ENCODE measurements around the gene ZMAT5.

Gene ZMAT5

DNA sequence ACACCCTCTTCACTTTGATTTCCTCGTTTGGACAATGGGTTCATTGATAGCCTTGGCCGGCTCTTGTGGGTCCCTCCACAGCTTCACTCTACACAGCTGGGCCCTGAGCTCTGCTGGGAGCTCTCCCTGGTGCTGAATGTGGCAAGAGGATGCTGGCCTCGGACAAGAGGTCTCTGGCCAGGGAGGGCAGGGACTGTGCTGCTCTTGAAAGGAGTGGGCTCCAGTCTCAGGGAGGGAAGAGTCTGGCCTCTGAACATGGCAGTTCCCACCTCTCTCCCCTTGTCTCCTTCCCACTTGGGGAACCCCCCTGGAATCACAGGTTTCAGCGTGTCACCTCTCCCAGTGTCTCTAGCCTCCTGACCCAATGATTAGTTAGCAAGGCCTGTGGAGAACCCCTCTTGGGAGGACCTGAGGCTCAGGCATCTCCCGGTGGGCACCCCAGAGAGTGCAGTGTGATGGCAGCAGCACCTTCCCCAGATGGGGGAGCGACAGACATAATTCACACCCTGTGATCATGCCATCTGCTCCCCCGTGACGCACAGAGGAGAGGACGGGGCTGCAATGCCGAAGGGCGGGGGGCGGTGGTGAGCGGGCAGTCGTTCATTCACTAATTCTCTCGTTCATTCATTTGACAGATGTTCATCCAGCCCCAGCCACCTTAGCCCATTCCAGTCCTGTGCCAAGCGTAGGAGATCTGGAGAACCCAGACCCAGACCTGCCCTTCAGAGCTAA is 49.8 kb downstream of the ZMAT5 start:
- TF ChIP-seq, protein P1, sequence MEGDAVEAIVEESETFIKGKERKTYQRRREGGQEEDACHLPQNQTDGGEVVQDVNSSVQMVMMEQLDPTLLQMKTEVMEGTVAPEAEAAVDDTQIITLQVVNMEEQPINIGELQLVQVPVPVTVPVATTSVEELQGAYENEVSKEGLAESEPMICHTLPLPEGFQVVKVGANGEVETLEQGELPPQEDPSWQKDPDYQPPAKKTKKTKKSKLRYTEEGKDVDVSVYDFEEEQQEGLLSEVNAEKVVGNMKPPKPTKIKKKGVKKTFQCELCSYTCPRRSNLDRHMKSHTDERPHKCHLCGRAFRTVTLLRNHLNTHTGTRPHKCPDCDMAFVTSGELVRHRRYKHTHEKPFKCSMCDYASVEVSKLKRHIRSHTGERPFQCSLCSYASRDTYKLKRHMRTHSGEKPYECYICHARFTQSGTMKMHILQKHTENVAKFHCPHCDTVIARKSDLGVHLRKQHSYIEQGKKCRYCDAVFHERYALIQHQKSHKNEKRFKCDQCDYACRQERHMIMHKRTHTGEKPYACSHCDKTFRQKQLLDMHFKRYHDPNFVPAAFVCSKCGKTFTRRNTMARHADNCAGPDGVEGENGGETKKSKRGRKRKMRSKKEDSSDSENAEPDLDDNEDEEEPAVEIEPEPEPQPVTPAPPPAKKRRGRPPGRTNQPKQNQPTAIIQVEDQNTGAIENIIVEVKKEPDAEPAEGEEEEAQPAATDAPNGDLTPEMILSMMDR (IDR thresholded peaks at IDR 0.05), result no peak
- H3K27me3 ChIP-seq (ENCODE audit: control insufficient read depth, insufficient read depth, low read length), result no peaks in the 10 kb centered on the region

DNA sequence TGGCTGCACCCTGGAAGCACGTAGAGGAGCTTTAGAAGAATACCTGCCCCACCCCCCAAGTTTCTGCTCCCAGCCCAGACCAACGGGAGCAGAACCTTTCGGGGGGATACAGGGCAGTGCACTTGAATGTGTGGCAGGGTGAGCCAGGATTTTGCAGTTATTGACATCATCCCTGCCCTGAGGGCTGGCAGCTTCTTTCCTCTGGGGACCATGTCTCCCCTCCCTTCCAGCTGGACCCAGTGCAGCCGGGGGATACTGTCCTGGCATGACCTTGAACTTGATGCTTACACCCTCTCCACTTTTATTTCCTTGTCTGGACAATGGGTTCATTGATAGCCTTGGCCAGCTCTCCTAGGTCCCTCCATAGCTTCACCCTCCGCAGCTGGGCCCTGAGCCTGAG is 51.1 kb downstream of the ZMAT5 start:
- H3K4me3 ChIP-seq (ENCODE audit: low read depth, low read length), result no peak overlapping the region
- no peaks in the 10 kb centered on the region for H3K79me2 ChIP-seq
- no peak overlapping the region for H3K27ac ChIP-seq
- no peak overlapping the region for H3K4me2 ChIP-seq (ENCODE audit: low read length)
- H3K9ac ChIP-seq, result no peak overlapping the region
- H3K4me1 ChIP-seq, result peaks cover 4% of the 10 kb centered on the region
- TF ChIP-seq, protein P1 (IDR thresholded peaks at IDR 0.05), result no peak
- no peaks in the 10 kb centered on the region for H3K36me3 ChIP-seq (ENCODE audit: control insufficient read depth, insufficient read depth, low read length)
- no peaks in the 10 kb centered on the region for H3K9me3 ChIP-seq (ENCODE audit: control insufficient read depth, low read length)
- H2AFZ ChIP-seq, result no peak overlapping the region
- H3K27me3 ChIP-seq (ENCODE audit: control insufficient read depth, insufficient read depth, low read length), result no peaks in the 10 kb centered on the region

More for the DNA sequence above, 49.8 kb downstream of the ZMAT5 start:
- no peak overlapping the region for H3K4me2 ChIP-seq (ENCODE audit: low read length)
- H3K9ac ChIP-seq, result no peak overlapping the region
- no peaks in the 10 kb centered on the region for H3K36me3 ChIP-seq (ENCODE audit: control insufficient read depth, insufficient read depth, low read length)
- H2AFZ ChIP-seq, result no peak overlapping the region
- H3K4me3 ChIP-seq (ENCODE audit: low read depth, low read length), result no peak overlapping the region
- H3K27ac ChIP-seq, result no peak overlapping the region
- H3K9me3 ChIP-seq (ENCODE audit: control insufficient read depth, low read length), result no peaks in the 10 kb centered on the region
- H3K4me1 ChIP-seq, result no peaks in the 10 kb centered on the region
- H3K79me2 ChIP-seq, result no peaks in the 10 kb centered on the region

DNA sequence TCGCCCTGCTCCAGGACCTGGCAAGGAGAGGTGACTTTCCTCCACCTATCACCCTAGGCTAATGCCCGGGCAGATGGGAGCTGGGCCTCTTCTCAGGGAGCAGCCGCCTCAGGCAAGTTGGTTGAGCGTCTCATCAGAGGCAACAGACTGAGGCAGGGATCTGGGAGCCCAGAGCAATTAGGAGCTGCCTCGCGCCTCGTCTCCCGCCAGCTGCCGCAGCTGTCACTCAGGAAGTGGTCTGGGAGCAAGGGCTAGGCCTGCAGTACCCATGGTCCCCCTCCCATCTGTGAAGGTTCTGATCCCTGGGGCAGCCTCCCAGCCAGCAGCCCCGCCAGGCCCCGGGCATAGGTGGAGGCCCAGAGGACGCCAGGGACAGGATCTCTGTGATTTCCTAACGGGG is 51.6 kb downstream of the ZMAT5 start:
- TF ChIP-seq, protein P1 (IDR thresholded peaks at IDR 0.05), result no peak
- no peaks in the 10 kb centered on the region for H3K27me3 ChIP-seq (ENCODE audit: control insufficient read depth, insufficient read depth, low read length)
- no peaks in the 10 kb centered on the region for H3K79me2 ChIP-seq
- peaks cover 7% of the 10 kb centered on the region for H3K4me1 ChIP-seq
- H2AFZ ChIP-seq, result no peak overlapping the region
- no peaks in the 10 kb centered on the region for H3K9me3 ChIP-seq (ENCODE audit: control insufficient read depth, low read length)
- H3K4me3 ChIP-seq (ENCODE audit: low read depth, low read length), result no peak overlapping the region
- H3K36me3 ChIP-seq (ENCODE audit: control insufficient read depth, insufficient read depth, low read length), result no peaks in the 10 kb centered on the region
- H3K9ac ChIP-seq, result no peak overlapping the region
- H3K4me2 ChIP-seq (ENCODE audit: low read length), result no peak overlapping the region
- no peak overlapping the region for H3K27ac ChIP-seq

DNA sequence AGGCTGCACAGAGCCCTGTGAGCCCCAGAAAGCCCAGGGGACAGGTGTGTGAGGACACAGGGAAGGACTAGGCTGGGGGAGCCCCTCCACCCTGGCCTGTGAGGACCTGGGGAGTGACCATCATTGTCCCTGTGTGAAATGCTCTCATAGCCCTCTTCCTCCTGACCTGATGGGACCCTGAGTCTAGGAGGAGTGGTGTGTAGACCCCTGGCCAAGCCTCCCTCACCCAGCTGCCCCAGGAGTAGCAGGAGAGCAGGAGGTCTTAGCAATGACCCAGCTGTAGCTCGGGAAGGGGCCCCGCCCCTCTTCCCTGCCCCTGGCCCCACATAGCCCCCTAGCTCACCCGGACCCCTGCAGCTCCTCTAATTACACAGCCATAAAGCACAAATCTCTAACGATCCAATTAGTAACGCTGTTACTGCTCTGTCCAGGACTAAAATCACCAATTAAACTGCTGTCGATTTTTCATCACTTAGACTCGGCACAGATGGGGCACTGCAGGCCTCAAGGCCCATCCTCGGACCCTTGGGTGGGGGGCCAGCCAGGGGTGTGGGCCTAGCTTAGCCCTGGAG is 53.6 kb downstream of the ZMAT5 start:
- H3K9me3 ChIP-seq (ENCODE audit: control insufficient read depth, low read length), result no peaks in the 10 kb centered on the region
- H3K79me2 ChIP-seq, result no peaks in the 10 kb centered on the region
- no peak overlapping the region for H3K4me2 ChIP-seq (ENCODE audit: low read length)
- no peak overlapping the region for H3K9ac ChIP-seq
- no peaks in the 10 kb centered on the region for H3K27me3 ChIP-seq (ENCODE audit: control insufficient read depth, insufficient read depth, low read length)
- H3K36me3 ChIP-seq (ENCODE audit: control insufficient read depth, insufficient read depth, low read length), result no peaks in the 10 kb centered on the region
- H3K27ac ChIP-seq, result no peak overlapping the region
- peaks cover 7% of the 10 kb centered on the region for H3K4me1 ChIP-seq
- TF ChIP-seq, protein P1 (IDR thresholded peaks at IDR 0.05), result no peak
- no peak overlapping the region for H2AFZ ChIP-seq
- no peak overlapping the region for H3K4me3 ChIP-seq (ENCODE audit: low read depth, low read length)

DNA sequence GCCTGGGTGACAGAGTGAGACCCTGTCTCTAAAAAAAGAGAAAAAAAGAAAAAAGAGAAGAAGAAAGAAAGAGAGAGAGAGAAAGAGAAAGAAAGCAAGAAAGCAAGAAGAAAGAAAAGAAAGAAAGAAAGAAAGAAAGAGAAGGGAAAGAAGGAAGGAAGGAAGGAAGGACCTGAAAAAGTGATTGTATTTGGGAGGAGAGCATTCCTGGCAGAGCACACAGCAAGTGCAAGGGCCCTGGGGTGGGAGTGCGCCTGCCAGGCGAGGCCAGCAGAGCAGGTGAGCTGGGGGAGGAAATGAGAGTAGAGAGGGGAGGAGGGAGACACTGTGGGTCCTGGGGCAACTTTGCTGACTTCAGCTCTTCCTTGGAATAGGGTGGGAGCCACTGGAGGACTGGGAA is 54.7 kb downstream of the ZMAT5 start:
- TF ChIP-seq, protein P1 (IDR thresholded peaks at IDR 0.05), result no peak
- Histone ChIP-seq H3K27ac (no peak overlapping the region), H3K4me3 (ENCODE audit: low read depth, low read length) (no peak overlapping the region), H3K4me1 (peaks cover 7% of the 10 kb centered on the region), H3K4me2 (ENCODE audit: low read length) (no peak overlapping the region), H3K9ac (no peak overlapping the region), H3K79me2 (no peaks in the 10 kb centered on the region), H2AFZ (no peak overlapping the region), H3K36me3 (ENCODE audit: control insufficient read depth, insufficient read depth, low read length) (no peaks in the 10 kb centered on the region), H3K27me3 (ENCODE audit: control insufficient read depth, insufficient read depth, low read length) (no peaks in the 10 kb centered on the region), H3K9me3 (ENCODE audit: control insufficient read depth, low read length) (no peaks in the 10 kb centered on the region)

Measured in parathyroid adenoma (tissue), 2 donors.